GM19238 (cell line): ENCODE measurements around the gene KCNJ6.
"Not testable (repeated sequence)": the region's sequence is repeated elsewhere in the genome, so short reads cannot be mapped to it uniquely, and the experiment has no call there.

Source experiments
- DNase-seq: peaks from one replicate; pipeline ENCODE4 v3.0.0; 2011; ENCODE audit warnings: low spot score; ENCODE audit not compliant: insufficient read length

The KCNJ6 gene

DNA sequence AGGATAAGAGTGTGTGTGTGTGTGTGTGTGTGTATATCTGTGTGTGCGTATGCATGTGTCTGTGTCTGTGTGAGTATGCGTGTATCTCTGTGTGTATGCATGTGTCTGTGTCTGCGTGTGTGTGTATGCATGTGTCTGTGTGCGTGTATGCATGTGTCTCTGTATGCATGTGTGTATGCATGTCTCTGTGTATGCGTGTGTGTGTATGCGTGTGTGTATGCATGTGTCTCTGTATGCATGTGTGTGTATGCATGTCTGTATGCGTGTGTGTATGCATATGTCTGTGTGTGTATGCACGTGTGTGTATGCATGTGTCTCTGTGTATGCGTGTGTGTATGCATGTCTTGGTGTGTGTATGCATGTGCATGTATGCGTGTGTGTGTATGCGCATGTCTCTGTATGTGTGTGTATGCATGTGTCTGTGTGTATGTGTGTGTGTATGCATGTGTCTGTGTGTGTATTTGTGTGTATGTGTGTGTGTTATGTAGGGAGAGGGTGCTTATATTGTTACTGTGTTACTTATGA, 301.8 kb downstream of the KCNJ6 start:
- DNase-seq, result no peak

DNA sequence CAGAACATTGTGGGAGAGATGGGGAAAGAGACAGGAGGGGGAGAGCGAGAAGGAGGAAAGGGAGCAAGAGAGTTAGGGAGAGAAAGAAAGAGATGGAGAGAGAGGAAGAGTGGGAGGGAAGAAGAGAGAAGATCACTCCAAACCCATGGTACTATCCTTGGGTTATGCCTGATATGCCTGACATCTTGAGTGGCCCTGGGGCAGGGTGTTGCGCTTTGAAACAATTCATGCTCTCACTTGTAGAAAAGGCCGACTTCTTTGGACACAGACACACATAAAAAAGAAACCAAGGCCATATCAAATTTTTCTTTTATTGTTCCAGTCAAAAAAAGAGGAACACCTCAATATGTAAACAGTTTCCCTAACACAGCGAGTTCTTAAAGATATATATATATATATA, 309.2 kb downstream of the KCNJ6 start:
- no peak for DNase-seq

DNA sequence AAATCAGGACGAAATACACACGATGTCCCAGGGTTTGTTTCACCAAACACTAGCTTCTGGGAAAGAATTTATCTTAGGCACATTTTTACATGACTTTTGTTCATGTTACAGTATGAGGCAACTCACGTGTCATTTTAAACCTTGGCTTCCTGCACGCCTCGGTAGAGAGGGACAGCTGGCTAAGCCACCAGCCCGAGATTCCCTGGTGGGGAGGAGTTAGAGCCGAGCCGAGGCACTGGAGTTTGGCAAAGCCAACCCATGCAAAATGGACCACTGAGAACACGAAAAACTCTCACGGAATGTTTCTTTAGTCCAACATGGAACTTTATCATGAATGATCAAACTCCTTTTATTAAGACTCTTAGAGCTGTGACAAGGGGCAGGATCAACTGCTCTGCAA, 309.7 kb downstream of the KCNJ6 start:
- DNase-seq, result no peak

DNA sequence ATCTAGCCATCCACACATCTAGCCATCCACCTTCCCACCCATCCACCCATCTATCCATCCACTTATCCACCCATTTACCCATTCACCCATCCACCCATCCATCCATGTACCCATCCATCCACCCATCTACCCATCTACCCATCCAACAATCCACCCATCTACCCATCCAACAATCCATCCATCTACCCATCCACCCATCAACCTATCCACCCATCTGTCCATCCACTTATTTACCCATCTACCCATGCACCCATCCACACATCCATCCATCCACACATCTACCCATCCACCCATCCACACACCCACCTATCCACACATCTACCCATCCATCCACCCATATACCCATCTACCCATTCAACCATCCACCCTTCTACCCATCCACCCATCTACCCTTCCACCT, 311.3 kb downstream of the KCNJ6 start:
- DNase-seq, result no peak

DNA sequence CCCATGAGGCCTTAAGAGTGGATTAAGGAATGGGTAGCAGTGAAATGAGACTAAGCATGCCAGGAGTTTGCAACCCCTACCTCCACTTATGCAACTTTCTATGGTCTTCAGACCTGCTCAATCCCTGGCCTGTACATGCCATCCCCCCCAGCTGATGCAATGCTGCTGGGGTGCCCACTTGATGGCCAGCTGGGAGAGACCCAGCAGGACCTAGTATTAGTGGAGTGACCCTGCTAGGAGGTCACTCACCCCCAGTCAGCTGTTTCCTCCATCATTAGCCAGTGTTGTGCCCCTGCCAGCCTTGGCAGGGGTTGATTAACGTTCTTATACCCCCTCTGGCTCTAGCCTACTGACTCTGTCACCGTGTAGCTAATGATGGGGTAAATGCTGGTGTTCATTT, 313.1 kb downstream of the KCNJ6 start:
- no peak for DNase-seq

DNA sequence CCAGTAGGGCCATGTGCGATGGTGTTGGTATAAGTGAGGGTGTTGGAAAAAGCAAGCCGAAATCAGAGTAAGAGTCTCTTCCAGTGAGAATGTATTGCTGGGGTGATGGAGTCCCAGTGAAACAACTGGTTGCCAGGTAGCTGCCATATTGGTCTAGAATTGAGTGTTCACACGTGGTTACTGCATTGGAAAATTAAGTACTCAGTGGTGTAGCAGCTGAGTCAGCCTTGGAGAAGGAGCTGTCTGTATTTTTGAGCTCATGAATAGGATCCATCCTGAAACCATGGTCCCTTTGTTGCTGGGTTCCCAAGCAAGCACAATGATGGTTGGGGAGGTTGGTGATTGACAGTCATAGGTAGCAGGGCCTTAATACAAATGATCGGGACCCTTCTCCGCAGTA, 314.3 kb downstream of the KCNJ6 start:
- DNase-seq, result no peak

DNA sequence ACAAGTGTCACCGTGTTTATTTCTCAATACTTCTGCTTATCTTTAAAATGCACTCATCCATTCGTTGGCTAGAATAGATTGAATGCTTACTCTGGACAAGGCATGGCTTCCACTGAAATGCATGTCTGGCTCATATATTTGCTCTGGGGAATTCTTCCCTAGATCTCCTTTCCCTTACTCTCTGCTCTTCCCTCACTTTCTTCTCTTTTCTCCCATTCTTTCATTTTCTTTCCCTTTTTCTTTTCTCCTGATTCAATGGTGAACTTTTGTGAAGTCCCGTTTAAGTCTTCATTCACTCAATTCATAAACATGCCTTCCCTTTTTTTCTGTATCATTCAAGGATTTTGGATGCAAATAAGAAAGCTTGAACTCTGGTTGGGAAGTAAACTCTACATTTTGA, 315.2 kb downstream of the KCNJ6 start:
- no peak for DNase-seq

DNA sequence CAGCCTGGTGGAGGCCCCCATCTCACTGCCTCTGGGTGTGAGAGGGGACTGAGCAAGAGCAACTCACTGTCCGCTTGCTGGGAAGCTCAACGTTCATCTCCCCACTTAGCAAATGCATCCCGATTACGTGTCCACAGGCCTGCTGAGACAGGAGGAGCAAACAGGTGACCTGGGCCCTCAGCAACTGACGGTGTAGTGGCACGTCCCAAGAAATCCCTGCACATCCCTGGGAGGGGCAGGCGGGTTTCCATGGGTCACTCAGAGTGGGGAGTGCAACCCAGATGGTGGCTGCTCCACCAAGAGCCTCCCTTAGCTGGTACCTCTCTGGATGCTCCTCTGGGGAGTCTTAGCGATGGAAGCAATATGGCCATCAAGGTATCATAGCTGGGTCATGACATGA, 320.3 kb downstream of the KCNJ6 start:
- no peak for DNase-seq

DNA sequence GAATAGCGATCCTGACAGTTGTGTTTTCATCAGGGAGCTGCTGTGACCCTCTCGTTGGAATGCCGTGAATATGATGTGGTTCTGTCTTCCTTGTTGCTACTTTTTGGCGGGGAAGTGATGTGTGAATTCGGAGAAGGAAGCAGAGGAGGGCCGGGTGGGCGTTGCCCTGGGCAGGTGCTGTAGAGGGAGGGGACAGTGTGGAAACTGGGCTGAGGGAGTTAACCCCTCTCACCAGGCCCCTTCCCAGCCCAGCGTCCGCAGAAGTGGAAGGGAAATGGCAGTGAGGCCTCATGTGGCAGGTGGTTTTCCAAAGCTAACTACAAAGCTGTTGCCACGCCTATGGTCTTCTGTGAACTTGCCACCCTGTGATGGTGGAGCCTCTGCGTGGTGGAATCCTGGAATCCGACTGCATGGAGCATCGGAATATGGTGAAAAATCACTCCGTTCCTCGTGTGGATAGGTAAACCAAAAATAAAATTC, 321.7 kb downstream of the KCNJ6 start:
- no peak for DNase-seq

DNA sequence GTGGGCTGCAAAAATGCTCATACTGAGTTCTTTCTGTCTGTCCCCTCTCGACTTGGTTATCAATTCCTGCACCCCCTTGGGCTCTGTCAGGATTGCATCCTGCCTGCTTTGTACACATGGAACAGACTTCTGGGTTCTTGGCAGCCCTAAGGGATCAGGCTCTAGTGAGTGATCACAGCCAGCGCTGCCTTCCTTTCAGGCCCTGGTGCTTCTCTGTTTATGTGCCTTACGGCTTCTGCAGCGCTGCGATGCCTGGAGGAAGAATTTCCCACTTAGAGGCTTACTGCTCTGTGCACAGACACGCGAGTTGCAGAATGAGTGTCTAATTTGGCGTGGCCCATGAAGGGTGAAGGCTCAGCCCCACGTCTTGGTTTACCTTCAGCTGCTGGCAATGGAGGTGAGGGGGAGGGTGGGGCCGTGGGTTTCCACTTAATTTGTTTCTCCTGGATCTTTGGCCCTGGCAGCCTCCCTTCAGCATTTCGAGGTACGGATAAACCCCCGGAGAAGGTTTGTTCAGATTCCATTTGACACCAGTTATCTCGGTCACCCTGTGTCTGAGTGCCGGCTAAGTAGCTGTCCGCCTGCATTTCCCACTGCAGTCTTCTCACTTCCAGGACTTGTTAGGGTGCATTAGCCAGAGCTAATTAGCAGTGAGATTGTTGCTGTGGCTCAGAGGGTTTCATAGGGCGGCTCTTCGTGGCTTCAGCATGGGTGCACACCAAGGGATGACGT, 322.4 kb downstream of the KCNJ6 start:
- DNase-seq, result no peak

DNA sequence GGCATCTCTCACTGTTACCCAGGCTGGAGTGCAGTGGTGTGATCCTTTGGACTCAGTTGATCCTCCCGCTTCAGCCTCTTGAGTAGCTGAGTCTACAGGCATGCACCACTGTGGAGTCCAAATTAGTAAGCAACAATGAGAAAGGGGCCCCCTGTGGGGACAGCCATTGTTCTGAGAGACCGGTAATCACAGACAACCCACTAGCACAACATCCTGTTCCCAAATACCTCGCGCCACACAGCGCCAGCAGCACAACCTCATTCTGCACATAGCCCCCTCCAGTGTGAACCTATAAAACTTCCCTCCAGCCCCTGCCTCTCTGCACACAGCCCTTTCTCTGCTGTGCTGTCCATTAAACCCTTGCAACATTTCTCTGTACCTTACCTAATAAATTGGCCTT, 323.2 kb downstream of the KCNJ6 start:
- no peak for DNase-seq

DNA sequence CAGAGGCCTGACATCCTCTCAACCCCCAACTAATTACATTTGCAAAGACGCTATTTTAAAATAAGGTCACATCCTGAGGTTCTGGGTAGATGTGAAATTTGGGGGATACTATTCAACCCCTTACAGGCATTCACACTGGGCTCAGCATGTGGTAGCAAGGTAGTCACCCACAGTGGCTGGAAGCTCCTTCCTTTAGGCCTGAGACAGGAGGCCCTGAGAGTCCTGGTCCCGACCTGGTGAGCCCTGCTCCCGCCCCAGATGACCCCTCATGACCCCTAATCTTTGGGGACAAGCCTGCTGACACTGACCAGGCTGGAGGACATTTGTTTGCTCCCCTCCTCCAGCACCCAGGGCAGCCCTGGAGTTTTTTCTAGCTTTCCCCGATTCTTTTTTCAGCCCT, 323.8 kb downstream of the KCNJ6 start:
- no peak for DNase-seq

DNA sequence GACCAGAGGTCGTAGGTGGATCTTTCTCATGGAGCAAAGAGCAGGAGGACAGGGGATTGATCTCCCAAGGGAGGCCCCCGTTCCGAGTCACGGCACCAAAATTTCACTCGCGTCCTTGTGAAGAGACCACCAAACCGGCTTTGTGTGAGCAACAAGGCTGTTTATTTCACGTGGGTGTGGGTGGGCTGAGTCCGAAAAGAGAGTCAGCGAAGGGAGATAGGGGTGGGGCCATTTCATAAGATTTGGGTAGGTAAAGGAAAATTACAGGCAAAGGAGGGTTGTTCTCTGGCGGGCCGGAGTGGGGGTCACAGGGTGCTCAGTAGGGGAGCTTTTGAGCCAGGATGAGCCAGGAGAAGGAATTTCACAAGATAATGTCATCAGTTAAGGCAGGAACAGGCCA, 324.3 kb downstream of the KCNJ6 start:
- DNase-seq, result not testable (repeated sequence)

DNA sequence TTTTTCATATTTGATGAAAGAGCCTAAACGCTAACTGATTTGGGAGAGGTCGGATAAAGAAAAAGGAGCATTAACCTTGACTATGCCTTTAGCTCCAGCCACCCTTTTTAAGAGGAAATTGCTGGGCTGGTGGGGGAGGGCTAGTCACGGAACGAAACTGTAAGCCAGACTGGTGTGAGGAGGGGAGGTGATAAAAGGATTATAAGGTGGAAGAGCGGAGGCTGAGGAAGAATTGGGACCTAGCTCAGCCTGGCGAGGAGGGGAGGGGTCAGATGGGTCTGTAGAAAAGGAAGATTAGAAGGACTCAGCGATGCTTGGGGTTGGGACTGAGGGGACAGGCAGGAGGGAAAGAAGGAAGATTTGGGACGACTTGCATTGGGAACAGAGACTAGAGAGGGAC, 325.4 kb downstream of the KCNJ6 start:
- not testable (repeated sequence) for DNase-seq

DNA sequence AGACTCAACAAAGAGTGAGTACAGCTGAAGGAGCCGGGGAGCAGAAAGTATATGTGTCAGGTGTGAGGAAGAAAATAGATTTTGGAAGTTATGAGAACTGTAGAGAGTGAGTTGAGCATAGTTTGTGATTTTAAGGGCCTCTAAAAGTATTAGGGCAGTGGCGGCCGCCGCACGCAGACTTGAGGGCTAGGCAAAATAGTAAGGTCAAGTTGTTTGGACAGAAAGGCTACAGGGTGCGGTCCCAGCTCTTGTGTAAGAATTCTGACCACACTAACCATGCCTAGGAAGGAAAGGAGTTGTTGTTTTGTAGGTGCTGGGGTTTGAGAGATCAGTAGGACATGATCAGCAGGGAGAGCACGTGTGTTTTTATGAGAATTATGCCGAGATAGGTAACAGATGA, 327.6 kb downstream of the KCNJ6 start:
- DNase-seq, result not testable (repeated sequence)

DNA sequence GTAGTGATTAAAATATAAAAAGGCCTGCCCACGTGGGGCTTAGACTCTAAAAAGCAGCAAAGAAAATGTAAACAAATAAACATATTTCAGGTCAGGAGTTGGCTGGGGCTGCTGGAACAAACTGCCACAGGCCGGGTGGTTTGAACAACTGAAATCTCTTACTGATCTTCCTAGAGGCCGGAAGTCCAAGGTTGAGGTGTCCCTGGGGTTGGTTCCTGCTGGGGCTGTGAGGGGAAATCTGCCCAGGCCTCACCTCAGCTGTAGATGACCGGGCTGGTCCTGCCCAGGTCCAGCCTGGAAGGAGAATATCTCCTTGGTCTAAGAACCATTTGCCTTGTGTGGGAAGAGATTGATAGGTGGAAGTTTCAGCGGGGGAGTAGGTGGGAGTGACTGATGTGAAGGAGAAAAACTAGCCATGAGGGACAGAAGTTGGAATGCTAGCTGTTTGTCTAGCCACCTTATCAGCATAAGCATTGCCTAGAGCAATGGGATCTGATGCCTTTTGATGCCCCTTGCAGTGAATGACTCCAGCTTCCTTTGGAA, 328.6 kb downstream of the KCNJ6 start:
- DNase-seq, result no peak

DNA sequence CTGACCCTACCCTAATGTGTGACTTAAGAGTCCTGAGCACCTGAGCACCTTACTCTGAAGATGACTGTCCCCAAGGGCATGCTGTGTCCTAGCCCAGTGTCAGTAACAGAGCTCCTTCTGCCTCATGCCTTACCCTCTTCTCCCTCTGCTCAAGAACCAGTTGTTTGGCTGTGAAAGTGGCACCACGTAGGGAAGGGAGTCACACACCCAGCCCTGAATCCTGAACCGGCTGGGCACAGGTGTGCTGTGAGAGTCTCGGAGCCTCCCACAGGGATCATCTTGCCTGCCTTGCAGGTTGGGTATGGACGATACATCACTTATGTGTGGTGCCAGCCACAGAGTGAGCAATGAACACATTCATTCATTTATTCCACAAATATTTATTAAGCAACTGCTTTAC, 329.1 kb downstream of the KCNJ6 start:
- DNase-seq, result no peak

DNA sequence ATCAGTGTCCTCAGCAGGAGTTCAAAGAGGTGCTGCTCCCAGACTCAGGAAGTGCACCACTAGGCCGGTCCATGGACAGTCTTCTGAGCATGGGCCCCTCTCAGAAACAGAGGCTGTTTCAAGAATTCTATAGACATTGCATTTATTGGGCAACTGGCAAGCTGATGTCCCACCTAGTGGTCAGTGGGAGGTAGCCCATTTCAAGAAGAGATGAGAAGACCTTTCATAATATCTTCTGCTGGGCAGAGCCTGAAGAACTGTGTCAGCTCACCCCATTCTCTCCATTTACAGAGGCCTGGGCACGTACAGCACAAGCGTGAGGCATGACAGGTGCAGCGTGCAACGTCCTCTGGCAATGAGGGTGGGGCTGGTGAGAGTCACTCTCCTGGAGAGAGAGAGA, 333.7 kb downstream of the KCNJ6 start:
- DNase-seq, result peak; percentile 20

DNA sequence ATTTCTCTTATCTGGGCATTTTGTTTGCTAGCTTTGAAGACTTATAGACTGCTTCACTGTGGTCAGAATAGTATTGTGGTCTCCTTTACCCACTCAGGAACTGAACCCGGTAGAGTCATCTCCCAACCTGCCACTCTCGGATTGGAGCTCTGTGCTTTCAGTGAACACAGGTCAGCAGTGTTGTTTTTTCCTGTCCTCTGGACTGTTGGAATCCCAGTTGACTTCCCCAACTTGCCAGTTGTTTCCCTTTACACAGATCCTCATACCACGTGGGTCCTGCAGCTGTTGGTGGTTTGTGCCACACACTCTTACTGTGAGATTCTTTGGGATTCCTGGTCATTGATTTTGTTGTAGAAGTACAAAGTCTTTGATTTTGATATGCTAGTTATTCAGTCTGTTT, 335.6 kb downstream of the KCNJ6 start:
- DNase-seq, result no peak

DNA sequence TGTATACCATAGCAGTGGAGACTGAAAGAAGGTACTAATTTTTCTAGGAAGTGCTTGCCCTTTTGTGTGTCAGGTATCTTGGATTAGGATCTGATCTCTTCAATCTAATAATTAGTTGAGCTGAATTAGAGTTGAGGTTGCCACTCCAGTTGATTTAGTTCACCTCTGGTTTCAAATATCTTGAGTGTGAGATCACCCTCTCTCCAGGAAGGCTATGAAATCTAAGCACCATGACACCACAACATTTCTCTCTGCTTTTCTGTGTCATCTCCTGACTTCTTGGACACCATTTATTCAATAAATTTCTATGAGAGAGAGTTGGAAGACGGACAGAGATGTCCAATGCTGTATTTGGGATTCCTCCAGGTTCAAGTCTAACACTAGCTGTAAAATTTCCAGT, 336.9 kb downstream of the KCNJ6 start:
- no peak for DNase-seq

DNA sequence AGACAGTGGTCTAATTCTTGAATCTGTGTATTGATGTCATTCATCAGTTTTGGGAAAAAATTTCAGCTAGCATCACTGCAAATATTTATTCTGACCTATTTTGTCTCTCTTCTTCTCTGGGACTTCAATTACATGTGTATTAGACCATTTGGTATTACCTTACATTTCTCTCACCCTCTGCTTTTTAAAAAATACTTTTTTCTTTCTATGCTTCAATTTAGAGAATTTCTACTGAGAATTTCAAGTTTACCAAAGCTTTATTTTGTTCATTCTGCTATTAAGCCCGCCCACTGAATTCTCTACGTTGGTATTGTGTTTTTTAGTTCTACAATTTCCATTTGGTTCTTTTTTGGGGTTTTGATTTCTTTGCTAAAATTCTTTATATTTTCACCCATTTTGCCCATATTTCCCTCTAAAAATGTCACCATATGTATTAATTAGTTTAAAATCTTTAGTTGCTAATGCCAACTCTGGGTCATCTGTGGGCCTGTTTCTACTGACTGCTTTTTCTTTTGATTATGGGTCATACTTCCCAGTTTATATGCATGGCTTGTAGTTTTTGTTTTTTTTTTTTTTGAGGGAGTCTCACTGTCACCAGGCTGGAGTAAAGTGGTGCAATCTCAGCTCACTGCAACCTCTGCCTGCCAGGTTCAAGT, 337.7 kb downstream of the KCNJ6 start:
- no peak for DNase-seq

DNA sequence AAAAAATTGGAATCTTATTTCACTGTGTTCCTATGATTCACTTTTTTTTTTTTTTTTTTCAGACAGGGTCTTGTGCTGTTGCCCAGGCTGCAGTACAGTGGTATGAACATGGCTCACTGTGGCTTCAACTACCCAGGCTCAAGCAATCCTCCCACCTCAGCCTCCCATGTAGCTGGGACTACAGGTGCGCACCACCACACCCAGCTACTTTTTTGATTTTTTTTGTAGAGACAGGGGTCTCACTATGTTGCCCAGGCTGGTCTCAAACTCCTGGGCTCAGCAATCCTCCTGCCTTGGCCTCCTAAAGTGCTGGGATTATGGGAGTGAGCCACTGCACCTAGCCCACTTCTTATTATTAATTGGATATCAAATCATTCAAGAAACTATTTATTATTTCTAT, 339.3 kb downstream of the KCNJ6 start:
- DNase-seq, result not testable (repeated sequence)

DNA sequence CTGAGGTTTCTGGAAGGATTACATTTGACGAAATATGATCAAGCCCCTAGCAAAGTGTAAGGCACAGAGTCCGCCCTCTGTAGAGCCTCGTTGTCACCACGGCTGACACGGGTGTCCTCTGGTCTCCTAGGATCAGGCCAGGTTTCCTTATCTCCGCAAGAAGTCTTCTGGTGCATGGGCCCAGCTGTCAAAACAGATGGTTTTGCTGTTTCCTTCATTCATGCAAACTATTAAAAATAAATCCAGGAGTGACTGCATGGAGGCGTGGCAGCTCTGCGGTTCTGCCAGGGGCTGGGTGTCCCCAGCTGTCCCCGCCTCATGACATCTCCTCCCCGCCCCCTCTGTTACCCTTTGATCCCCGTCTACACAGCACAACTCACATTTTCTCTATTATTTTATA, 340.7 kb downstream of the KCNJ6 start:
- DNase-seq, result no peak
